ENCODE results near the gene CCNB2. TPM values are rescaled to one million over a fixed set of nuclear protein-coding genes. Genes with fewer than 3 reads are reported as not detected.

Gene CCNB2
- total and polyA plus RNA-seq, 2 of the 8 experiments (the other 6 are each of a cell fraction or from before 2014, with no cell fraction given), result 70.7 to 92.1 TPM

DNA sequence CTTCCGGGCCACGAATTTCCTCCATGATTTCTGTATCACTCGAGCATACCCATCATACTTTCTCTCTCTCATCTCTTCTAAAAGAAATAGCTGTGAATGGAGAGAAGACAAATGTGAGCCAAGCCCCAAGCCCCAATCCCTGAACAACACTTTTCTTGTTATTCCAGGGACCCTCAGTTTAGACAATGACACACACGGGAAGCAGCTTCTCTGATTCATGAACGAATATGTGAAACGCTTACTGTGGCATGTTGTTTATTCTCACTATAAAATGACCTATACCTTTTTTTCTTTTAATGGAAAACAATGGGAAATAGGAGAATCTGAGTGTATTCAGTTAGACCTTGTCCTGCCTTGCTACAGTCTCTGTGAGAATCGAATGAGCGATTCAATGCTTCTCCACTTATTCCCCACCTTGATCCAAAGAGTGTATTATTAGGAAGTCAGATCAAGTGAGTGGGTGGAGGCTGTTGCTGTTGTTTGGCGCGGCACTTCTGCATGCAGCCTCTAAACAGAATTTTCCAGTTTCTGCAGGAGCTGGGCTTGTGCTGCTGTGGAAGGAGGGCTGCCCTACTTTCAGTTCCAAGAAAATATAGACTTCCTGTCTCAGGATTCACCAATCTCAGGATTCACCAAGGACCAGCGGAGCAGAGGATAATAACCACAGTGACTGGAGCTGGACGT lies 69.3 kb downstream of the CCNB2 start:
- FAIRE-seq (no peak), DNase-seq (ENCODE audit: low read depth in 1 of 2, low spot score in 2 of 2) (no peak)
- no peak overlapping the region for H3K4me2 ChIP-seq (ENCODE audit: insufficient read depth in 1 of 2, low read depth in 2 of 2, low read length in 2 of 2)
- no peak overlapping the region for H2BK120ac ChIP-seq (replicated peaks; ENCODE audit: low read depth, low read length)
- H3K14ac ChIP-seq (ENCODE audit: insufficient read length), result no peak overlapping the region
- H3K27me3 ChIP-seq (replicated peaks in 1 of 4; ENCODE audit: control insufficient read depth in 3 of 4, extremely low read depth in 1 of 4, insufficient read depth in 3 of 4, low read length in 3 of 4), result no peaks in the 10 kb centered on the region
- 86% methylated on average over 12 of the region's 12 CpGs; no CpG with 5 or more reads in 1 of the 2 experiments for WGBS, 2 experiments (ENCODE audit: extremely low coverage in 1 of 2, insufficient coverage in 1 of 2, insufficient read length in 1 of 2, insufficient replicate concordance in 2 of 2, low coverage in 1 of 2, low lambda C conversion rate in 2 of 2, missing lambda C conversion rate in 1 of 2)
- no peaks in the 10 kb centered on the region for H3K4me1 ChIP-seq (replicated peaks in 1 of 4; ENCODE audit: control insufficient read depth in 3 of 4, insufficient read depth in 4 of 4, low read length in 3 of 4)
- H2BK5ac ChIP-seq (ENCODE audit: low read depth, low read length), result no peak overlapping the region
- H3K36me3 ChIP-seq (ENCODE audit: control insufficient read depth in 2 of 4, insufficient read depth in 4 of 4, low read length in 3 of 4), result peaks cover 2 to 32% (median 9%) of the 10 kb centered on the region in 4 experiments; a peak in 5 of 8 replicates
- H4K8ac ChIP-seq (ENCODE audit: extremely low read depth, insufficient read depth, low read length), result no peak overlapping the region
- ChIA-PET POLR2A (ENCODE audit: partially characterized antibody) (interaction anchor here (0.9 kb wide), 1 partner anchor 319 kb away, joined by 3 read pairs; no protein-coding TSS in a partner anchor), CTCF (ENCODE audit: partially characterized antibody) (interaction anchor here (0.6 to 2.3 kb wide), 23 partner anchors 12 to 356 kb away, joined by 3 to 23 read pairs (median 4); no protein-coding TSS in a partner anchor)
- no peak overlapping the region for H3K4me3 ChIP-seq (ENCODE audit: extremely low read depth in 1 of 4, insufficient read depth in 2 of 4, low read depth in 3 of 4, low read length in 4 of 4)
- H4K20me1 ChIP-seq (replicated peaks in 1 of 2; ENCODE audit: control insufficient read depth in 1 of 2, insufficient read depth in 2 of 2, low read length in 2 of 2), result peaks cover 0 to 1% of the 10 kb centered on the region in 2 experiments
- no peaks in the 10 kb centered on the region for H3K79me1 ChIP-seq (ENCODE audit: low read depth, low read length)
- H3K9ac ChIP-seq (replicated peaks in 1 of 4; ENCODE audit: extremely low read depth in 1 of 4, low read depth in 3 of 4, low read length in 3 of 4), result no peak overlapping the region
- H3K9me3 ChIP-seq (ENCODE audit: insufficient read depth in 2 of 2, low read depth in 1 of 2, low read length in 1 of 2), result no peaks in the 10 kb centered on the region
- no peak overlapping the region for H3K4ac ChIP-seq (replicated peaks; ENCODE audit: insufficient read length, low read depth, low read length)
- H2AK5ac ChIP-seq (ENCODE audit: low read depth, low read length), result no peak overlapping the region
- H3K18ac ChIP-seq (ENCODE audit: extremely low read depth, low read length), result no peak overlapping the region
- no peak overlapping the region for H4K91ac ChIP-seq (replicated peaks; ENCODE audit: insufficient read length, low read length)
- H3K56ac ChIP-seq (replicated peaks; ENCODE audit: insufficient read length, low read depth, low read length), result no peak overlapping the region
- no peaks in the 10 kb centered on the region for H3K23me2 ChIP-seq (ENCODE audit: low read depth, low read length)
- no peak overlapping the region for H2BK15ac ChIP-seq (ENCODE audit: low read length)
- no peaks in the 10 kb centered on the region for H3K79me2 ChIP-seq (ENCODE audit: control insufficient read depth in 1 of 2, insufficient read depth in 2 of 2, low read length in 2 of 2)
- H2BK12ac ChIP-seq (ENCODE audit: low read depth, low read length), result no peak overlapping the region
- H4K5ac ChIP-seq (ENCODE audit: insufficient read length, low read depth, low read length), result no peak overlapping the region
- H2AFZ ChIP-seq (ENCODE audit: low read length), result no peak overlapping the region
- H3K23ac ChIP-seq (ENCODE audit: insufficient read length), result no peak overlapping the region
- no peak overlapping the region for H2BK20ac ChIP-seq (ENCODE audit: low read length)
- no peak overlapping the region for H3K27ac ChIP-seq (ENCODE audit: low read depth, low read length)
- no peak for TF ChIP-seq CBX5 (IDR thresholded peaks at IDR 0.05; ENCODE audit: low read depth, low read length)
- TF ChIP-seq, protein P1, sequence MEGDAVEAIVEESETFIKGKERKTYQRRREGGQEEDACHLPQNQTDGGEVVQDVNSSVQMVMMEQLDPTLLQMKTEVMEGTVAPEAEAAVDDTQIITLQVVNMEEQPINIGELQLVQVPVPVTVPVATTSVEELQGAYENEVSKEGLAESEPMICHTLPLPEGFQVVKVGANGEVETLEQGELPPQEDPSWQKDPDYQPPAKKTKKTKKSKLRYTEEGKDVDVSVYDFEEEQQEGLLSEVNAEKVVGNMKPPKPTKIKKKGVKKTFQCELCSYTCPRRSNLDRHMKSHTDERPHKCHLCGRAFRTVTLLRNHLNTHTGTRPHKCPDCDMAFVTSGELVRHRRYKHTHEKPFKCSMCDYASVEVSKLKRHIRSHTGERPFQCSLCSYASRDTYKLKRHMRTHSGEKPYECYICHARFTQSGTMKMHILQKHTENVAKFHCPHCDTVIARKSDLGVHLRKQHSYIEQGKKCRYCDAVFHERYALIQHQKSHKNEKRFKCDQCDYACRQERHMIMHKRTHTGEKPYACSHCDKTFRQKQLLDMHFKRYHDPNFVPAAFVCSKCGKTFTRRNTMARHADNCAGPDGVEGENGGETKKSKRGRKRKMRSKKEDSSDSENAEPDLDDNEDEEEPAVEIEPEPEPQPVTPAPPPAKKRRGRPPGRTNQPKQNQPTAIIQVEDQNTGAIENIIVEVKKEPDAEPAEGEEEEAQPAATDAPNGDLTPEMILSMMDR (IDR thresholded peaks at IDR 0.05; ENCODE audit: control extremely low read depth in 1 of 3, insufficient read depth in 1 of 3, low read depth in 1 of 3, low read length in 3 of 3), result no peak
- no peak for TF ChIP-seq SP1 (IDR thresholded peaks at IDR 0.05; ENCODE audit: low read depth, low read length)
- TF ChIP-seq CHD1 (IDR thresholded peaks at IDR 0.05; ENCODE audit: low read depth, low read length), result no peak
- no peak for TF ChIP-seq CHD2 (IDR thresholded peaks at IDR 0.05; ENCODE audit: low read length)
- no peak for TF ChIP-seq CTBP2 (IDR thresholded peaks at IDR 0.05; ENCODE audit: borderline replicate concordance, insufficient read depth, insufficient read length, low read length)
- TF ChIP-seq, protein P2, sequence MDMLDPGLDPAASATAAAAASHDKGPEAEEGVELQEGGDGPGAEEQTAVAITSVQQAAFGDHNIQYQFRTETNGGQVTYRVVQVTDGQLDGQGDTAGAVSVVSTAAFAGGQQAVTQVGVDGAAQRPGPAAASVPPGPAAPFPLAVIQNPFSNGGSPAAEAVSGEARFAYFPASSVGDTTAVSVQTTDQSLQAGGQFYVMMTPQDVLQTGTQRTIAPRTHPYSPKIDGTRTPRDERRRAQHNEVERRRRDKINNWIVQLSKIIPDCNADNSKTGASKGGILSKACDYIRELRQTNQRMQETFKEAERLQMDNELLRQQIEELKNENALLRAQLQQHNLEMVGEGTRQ (IDR thresholded peaks at IDR 0.05; ENCODE audit: low read length), result no peak
- no peak for TF ChIP-seq TCF12 (IDR thresholded peaks at IDR 0.05; ENCODE audit: low read depth, low read length)
- TF ChIP-seq KDM5A (IDR thresholded peaks at IDR 0.05; ENCODE audit: low read length), result no peak
